ENCODE measurements around the gene C19orf47. TPM values are rescaled to one million over a fixed set of nuclear protein-coding genes. Genes with fewer than 3 reads are reported as not detected.

C19orf47 gene
- total RNA-seq, 3 donors from 2014 or later (not counting 1 experiment from before 2014, with no cell fraction given) = 15.2 to 20.2 (median 16.1) TPM

- Histone ChIP-seq H3K9me3 (ENCODE audit: control insufficient read depth, insufficient read depth, low read length) (no peaks in the 10 kb centered on the region), H3K27ac (ENCODE audit: low read length) (no peak overlapping the region), H3K27me3 (ENCODE audit: control insufficient read depth, insufficient read depth, low read length) (no peaks in the 10 kb centered on the region), H3K4me3 (ENCODE audit: low read length) (no peak overlapping the region), H3K36me3 (ENCODE audit: control insufficient read depth, insufficient read depth, low read length) (peaks cover 30% of the 10 kb centered on the region), H3K4me1 (ENCODE audit: control insufficient read depth, insufficient read depth, low read length) (peaks cover 29% of the 10 kb centered on the region)
- DNase-seq (no peak), ATAC-seq (no peak)
- intact Hi-C loops (cut with micrococcal nuclease) = no loop called here
- TF ChIP-seq CTCF (IDR thresholded peaks at IDR 0.05) = no peak
- peak overlapping the region in 1 of 2 donors; percentile 22 for H3K27ac Mint-ChIP-seq
- no peaks in the 10 kb centered on the region for H3K36me3 Mint-ChIP-seq
- H3K4me1 Mint-ChIP-seq = peaks cover 26 to 27% of the 10 kb centered on the region in 2 donors
- no peaks in the 10 kb centered on the region for H3K27me3 Mint-ChIP-seq (ENCODE audit: low read depth in 2 of 2)
- H3K4me3 Mint-ChIP-seq = peak overlapping the region; percentile 7
- H3K9me3 Mint-ChIP-seq = no peaks in the 10 kb centered on the region
- WGBS (ENCODE audit: insufficient coverage) = 94% methylated on average over 27 of the region's 27 CpGs
Measured at GRCh38 chr19:40366697-40367561, 18.7 kb upstream of the C19orf47 start.

- H3K27ac Mint-ChIP-seq = peak overlapping the region; percentile 51 to 77
- Histone ChIP-seq H3K36me3 (ENCODE audit: control insufficient read depth, insufficient read depth, low read length) (peaks cover 21% of the 10 kb centered on the region), H3K27ac (ENCODE audit: low read length) (no peak overlapping the region), H3K27me3 (ENCODE audit: control insufficient read depth, insufficient read depth, low read length) (no peaks in the 10 kb centered on the region), H3K4me3 (ENCODE audit: low read length) (no peak overlapping the region), H3K4me1 (ENCODE audit: control insufficient read depth, insufficient read depth, low read length) (peaks cover 29% of the 10 kb centered on the region), H3K9me3 (ENCODE audit: control insufficient read depth, insufficient read depth, low read length) (no peaks in the 10 kb centered on the region)
- intact Hi-C loops (cut with micrococcal nuclease) = no loop called here
- TF ChIP-seq CTCF (IDR thresholded peaks at IDR 0.05) = no peak
- peak; percentile 40 to 50 for DNase-seq
- H3K9me3 Mint-ChIP-seq = no peaks in the 10 kb centered on the region
- WGBS (ENCODE audit: insufficient coverage) = 47% methylated on average over 27 of the region's 28 CpGs
- H3K36me3 Mint-ChIP-seq = no peaks in the 10 kb centered on the region
- peaks cover 26 to 33% of the 10 kb centered on the region in 2 donors for H3K4me1 Mint-ChIP-seq
- no peaks in the 10 kb centered on the region for H3K27me3 Mint-ChIP-seq (ENCODE audit: low read depth in 2 of 2)
- peak overlapping the region; percentile 76 for H3K4me3 Mint-ChIP-seq
- ATAC-seq = peak; percentile 73 to 93 (median 88)
Measured at GRCh38 chr19:40365613-40366401, 17.6 kb upstream of the C19orf47 start.

- TF ChIP-seq CTCF (IDR thresholded peaks at IDR 0.05) = no peak
- Mint-ChIP-seq H3K4me3 (peak overlapping the region; percentile 76), H3K4me1 (peaks cover 28 to 33% of the 10 kb centered on the region in 2 donors)
Measured at GRCh38 chr19:40365010-40365409, 16.8 kb upstream of the C19orf47 start.

More at GRCh38 chr19:40365010-40365409, 16.8 kb upstream of the C19orf47 start:
- H3K9me3 ChIP-seq (ENCODE audit: control insufficient read depth, insufficient read depth, low read length) = no peaks in the 10 kb centered on the region
- H3K4me1 ChIP-seq (ENCODE audit: control insufficient read depth, insufficient read depth, low read length) = peaks cover 29% of the 10 kb centered on the region
- ATAC-seq = no peak
- DNase-seq = no peak
- 31% methylated on average over 1 of the region's 3 CpGs for WGBS (ENCODE audit: insufficient coverage)
- H3K27me3 Mint-ChIP-seq (ENCODE audit: low read depth in 2 of 2) = no peaks in the 10 kb centered on the region
- intact Hi-C loops (cut with micrococcal nuclease) = no loop called here
- H3K27ac Mint-ChIP-seq = peak overlapping the region; percentile 51 to 77
- peaks cover 21% of the 10 kb centered on the region for H3K36me3 ChIP-seq (ENCODE audit: control insufficient read depth, insufficient read depth, low read length)
- no peak overlapping the region for H3K27ac ChIP-seq (ENCODE audit: low read length)
- H3K9me3 Mint-ChIP-seq = no peaks in the 10 kb centered on the region
- H3K27me3 ChIP-seq (ENCODE audit: control insufficient read depth, insufficient read depth, low read length) = no peaks in the 10 kb centered on the region
- H3K4me3 ChIP-seq (ENCODE audit: low read length) = no peak overlapping the region
- H3K36me3 Mint-ChIP-seq = no peaks in the 10 kb centered on the region
